ENCODE results near the gene CXCL17. TPM values are rescaled to one million over a fixed set of nuclear protein-coding genes. Genes with fewer than 3 reads are reported as not detected.
A peak's percentile ranks its signal among the peaks of the same experiment; 100 is the strongest.

The CXCL17 gene
- total RNA-seq, 1 donor from 2014 or later, result not detected

- Histone ChIP-seq H3K9me3 (no peaks in the 10 kb centered on the region), H3K4me1 (peaks cover 0 to 14% of the 10 kb centered on the region in 2 donors), H3K27ac (peak overlapping the region in 1 of 2 donors; percentile 30), H3K27me3 (no peaks in the 10 kb centered on the region), H3K4me3 (peak overlapping the region; percentile 66 to 72), H3K36me3 (no peaks in the 10 kb centered on the region)
- intact Hi-C loops (cut with DNase I), result no loop called here
- TF ChIP-seq CTCF (IDR thresholded peaks at IDR 0.05), result no peak
- DNase-seq (ENCODE audit: low spot score in 2 of 2), result no peak
Observed at GRCh38 chr19:42422901-42423461, 19.8 kb downstream of the CXCL17 start.

- Histone ChIP-seq H3K27ac (no peak overlapping the region), H3K4me1 (peaks cover 0 to 14% of the 10 kb centered on the region in 2 donors), H3K4me3 (peak overlapping the region; percentile 66 to 72), H3K9me3 (no peaks in the 10 kb centered on the region), H3K27me3 (no peaks in the 10 kb centered on the region), H3K36me3 (no peaks in the 10 kb centered on the region)
- intact Hi-C loops (cut with DNase I), result no loop called here
- no peak for TF ChIP-seq CTCF (IDR thresholded peaks at IDR 0.05)
- peak in 1 of 2 donors; percentile 64 for DNase-seq (ENCODE audit: low spot score in 2 of 2)
Observed at GRCh38 chr19:42422092-42422900, 20.4 kb downstream of the CXCL17 start.

GRCh38 chr19:42421591-42422031 lies 21.1 kb downstream of the CXCL17 start:
- TF ChIP-seq CTCF (IDR thresholded peaks at IDR 0.05), result no peak
- Histone ChIP-seq H3K27ac (no peak overlapping the region), H3K4me3 (no peak overlapping the region)

GRCh38 chr19:42421101-42421500 lies 21.6 kb downstream of the CXCL17 start:
- Histone ChIP-seq H3K4me3 (no peak overlapping the region), H3K27ac (no peak overlapping the region), H3K9me3 (no peaks in the 10 kb centered on the region), H3K36me3 (no peaks in the 10 kb centered on the region), H3K27me3 (no peaks in the 10 kb centered on the region), H3K4me1 (peaks cover 0 to 14% of the 10 kb centered on the region in 2 donors)
- intact Hi-C loops (cut with DNase I), result no loop called here
- TF ChIP-seq CTCF (IDR thresholded peaks at IDR 0.05), result no peak
- DNase-seq (ENCODE audit: low spot score in 2 of 2), result peak in 1 of 2 donors; percentile 58

More at GRCh38 chr19:42421591-42422031, 21.1 kb downstream of the CXCL17 start:
- DNase-seq (ENCODE audit: low spot score in 2 of 2), result peak in 1 of 2 donors; percentile 61
- no peaks in the 10 kb centered on the region for H3K27me3 ChIP-seq
- H3K9me3 ChIP-seq, result no peaks in the 10 kb centered on the region
- peaks cover 0 to 14% of the 10 kb centered on the region in 2 donors for H3K4me1 ChIP-seq
- intact Hi-C loops (cut with DNase I), result no loop called here
- H3K36me3 ChIP-seq, result no peaks in the 10 kb centered on the region

GRCh38 chr19:42420055-42420544 lies 22.6 kb downstream of the CXCL17 start:
- Histone ChIP-seq H3K4me1 (peaks cover 0 to 14% of the 10 kb centered on the region in 2 donors), H3K36me3 (no peaks in the 10 kb centered on the region), H3K9me3 (no peaks in the 10 kb centered on the region), H3K4me3 (no peak overlapping the region), H3K27ac (no peak overlapping the region), H3K27me3 (no peaks in the 10 kb centered on the region)
- no peak for DNase-seq (ENCODE audit: low spot score in 2 of 2)
- intact Hi-C loops (cut with DNase I), result no loop called here
- peak; percentile 10 to 32 (median 26) for TF ChIP-seq CTCF (IDR thresholded peaks at IDR 0.05)

Data from ascending aorta (tissue), 2 donors.